Activated CD8-positive, alpha-beta T cell treated with anti-CD3 and anti-CD28 coated beads for 36 hours (primary cell): ENCODE results near the gene GGT5. TPM values are rescaled to one million over a fixed set of nuclear protein-coding genes. Genes with fewer than 3 reads are reported as not detected.

Source experiments
- ATAC-seq: fragments of 200-7000 bp; cut with Tn5 transposase; one replicate; pipeline ENCODE4 v1.10.0; 2021; ENCODE audit warnings: mild to moderate bottlenecking, moderate library complexity
- CTCF ChIA-PET: fragments of 350-600 bp; sonication (Branson Sonifier 250); formaldehyde crosslinking; loops from one replicate; lab custom pipeline; 2021; ENCODE audit warnings: antibody characterized with exemption; lab: Charles Lee
- POLR2A ChIA-PET: fragments of 350-600 bp; sonication (Branson Sonifier 250); formaldehyde crosslinking; loops from one replicate; lab custom pipeline; 2021; ENCODE audit warnings: antibody characterized with exemption; lab: Charles Lee
- DNase-seq: peaks from one replicate; pipeline ENCODE4 v3.0.0-alpha.2; 2020
- H3K27ac Mint-ChIP-seq: one replicate; pipeline ENCODE4 v1.8.0; 2021; ENCODE audit warnings: mild to moderate bottlenecking, mixed read lengths
- H3K27me3 Mint-ChIP-seq: one replicate; pipeline ENCODE4 v1.8.0; 2021; ENCODE audit warnings: mixed read lengths
- H3K36me3 Mint-ChIP-seq: one replicate; pipeline ENCODE4 v1.8.0; 2021; ENCODE audit warnings: low read depth, mixed read lengths
- H3K4me1 Mint-ChIP-seq: one replicate; pipeline ENCODE4 v1.8.0; 2021; ENCODE audit warnings: low read depth, mixed read lengths
- H3K4me3 Mint-ChIP-seq: one replicate; pipeline ENCODE4 v1.8.0; 2021; ENCODE audit warnings: mild to moderate bottlenecking, moderate library complexity, mixed read lengths
- H3K9me3 Mint-ChIP-seq: one replicate; pipeline ENCODE4 v1.8.0; 2021; ENCODE audit warnings: mixed read lengths
- CTCF ChIP-seq: fragments of 200-600 bp; IDR thresholded peaks from one replicate; pipeline ENCODE4 v1.8.0; 2022; ENCODE audit warnings: antibody characterized with exemption, mild to moderate bottlenecking
- intact Hi-C: fragments of 100-400 bp; cut with micrococcal nuclease; formaldehyde crosslinking; loops from one replicate; pipeline ENCODE4 v1.10.0; 2022
- total RNA-seq, 2 experiments: library from RNA; stranded (reverse); gene quantifications; one replicate each; pipeline ENCODE4 v1.2.3, GENCODE V29; 2021

The GGT5 gene
- total RNA-seq, 2 experiments from 2014 or later = not detected

GRCh38 chr22:24201681-24202614, 42.9 kb downstream of the GGT5 start:
- no peak overlapping the region for H3K4me3 Mint-ChIP-seq
- peaks cover 12% of the 10 kb centered on the region for H3K4me1 Mint-ChIP-seq
- no peak overlapping the region for H3K27ac Mint-ChIP-seq
- CTCF ChIA-PET = interaction anchor here (2.7 kb wide), 1 partner anchor 12 kb away, joined by 6 read pairs; no protein-coding TSS in a partner anchor
- no peaks in the 10 kb centered on the region for H3K27me3 Mint-ChIP-seq
- no peaks in the 10 kb centered on the region for H3K9me3 Mint-ChIP-seq
- ATAC-seq = no peak
- no peaks in the 10 kb centered on the region for H3K36me3 Mint-ChIP-seq
- TF ChIP-seq CTCF = no peak
- POLR2A ChIA-PET = interaction anchor here (2.1 kb wide), 1 partner anchor 11 kb away, joined by 5 read pairs; no protein-coding TSS in a partner anchor
- intact Hi-C loops = no loop called here
- DNase-seq = no peak

GRCh38 chr22:24200619-24201212, 44.2 kb downstream of the GGT5 start:
- TF ChIP-seq CTCF = no peak
- intact Hi-C loops = no loop called here
- POLR2A ChIA-PET = interaction anchor here (2.1 kb wide), 1 partner anchor 10 kb away, joined by 5 read pairs; no protein-coding TSS in a partner anchor
- Mint-ChIP-seq H3K27ac (no peak overlapping the region), H3K4me1 (peaks cover 7% of the 10 kb centered on the region), H3K36me3 (no peaks in the 10 kb centered on the region), H3K4me3 (no peak overlapping the region), H3K27me3 (no peaks in the 10 kb centered on the region), H3K9me3 (no peaks in the 10 kb centered on the region)
- CTCF ChIA-PET = interaction anchor here (1.7 to 2.7 kb wide), 2 partner anchors 10 to 30 kb away, joined by 6 to 7 read pairs; no protein-coding TSS in a partner anchor
- no peak for DNase-seq
- no peak for ATAC-seq

GRCh38 chr22:24198682-24199052, 46.2 kb downstream of the GGT5 start:
- intact Hi-C loops = no loop called here
- POLR2A ChIA-PET = interaction anchor here (0.8 kb wide), 1 partner anchor 72 kb away, joined by 3 read pairs; the partner anchor contains the start of gene SPECC1L

GRCh38 chr22:24191893-24192292, 53.0 kb downstream of the GGT5 start:
- no peak for TF ChIP-seq CTCF
- H3K4me3 Mint-ChIP-seq = no peak overlapping the region
- DNase-seq (no peak), ATAC-seq (no peak)
- intact Hi-C loops = no loop called here
- POLR2A ChIA-PET = no interaction called here
- no peaks in the 10 kb centered on the region for H3K4me1 Mint-ChIP-seq
- no peaks in the 10 kb centered on the region for H3K9me3 Mint-ChIP-seq
- no peaks in the 10 kb centered on the region for H3K36me3 Mint-ChIP-seq
- no peaks in the 10 kb centered on the region for H3K27me3 Mint-ChIP-seq
- H3K27ac Mint-ChIP-seq = no peak overlapping the region
- CTCF ChIA-PET = no interaction called here

More at GRCh38 chr22:24198682-24199052, 46.2 kb downstream of the GGT5 start:
- no peaks in the 10 kb centered on the region for H3K9me3 Mint-ChIP-seq
- ATAC-seq = no peak
- H3K36me3 Mint-ChIP-seq = no peaks in the 10 kb centered on the region
- CTCF ChIA-PET = interaction anchor here (0.9 to 2.3 kb wide), 3 partner anchors 32 to 49 kb away, joined by 3 to 8 read pairs (median 4); no protein-coding TSS in a partner anchor
- no peak overlapping the region for H3K27ac Mint-ChIP-seq
- H3K4me1 Mint-ChIP-seq = peaks cover 7% of the 10 kb centered on the region
- TF ChIP-seq CTCF = no peak
- no peak for DNase-seq
- H3K27me3 Mint-ChIP-seq = no peaks in the 10 kb centered on the region
- no peak overlapping the region for H3K4me3 Mint-ChIP-seq
